ENCODE results near the gene THOC1.

- TF ChIP-seq POLR2A (IDR thresholded peaks at IDR 0.05), result no peak
- TF ChIP-seq CTCF (IDR thresholded peaks at IDR 0.05), result no peak
Measured at GRCh38 chr18:297936-298335, 30.1 kb upstream of the THOC1 start.

Measured in right lobe of liver (tissue), 4 donors.